Hematopoietic multipotent progenitor cell treated with erythropoietin and hydrocortisone succinate and interleukin-3 and kit ligand, for 4 days (in vitro differentiated cells): ENCODE measurements around the gene ATP9A.
"Not testable (repeated sequence)": the region's sequence is repeated elsewhere in the genome, so short reads cannot be mapped to it uniquely, and the experiment has no call there.

Experiments
- DNase-seq: peaks from one replicate; pipeline ENCODE4 v3.0.0-alpha.2; 2015

Gene ATP9A

DNA sequence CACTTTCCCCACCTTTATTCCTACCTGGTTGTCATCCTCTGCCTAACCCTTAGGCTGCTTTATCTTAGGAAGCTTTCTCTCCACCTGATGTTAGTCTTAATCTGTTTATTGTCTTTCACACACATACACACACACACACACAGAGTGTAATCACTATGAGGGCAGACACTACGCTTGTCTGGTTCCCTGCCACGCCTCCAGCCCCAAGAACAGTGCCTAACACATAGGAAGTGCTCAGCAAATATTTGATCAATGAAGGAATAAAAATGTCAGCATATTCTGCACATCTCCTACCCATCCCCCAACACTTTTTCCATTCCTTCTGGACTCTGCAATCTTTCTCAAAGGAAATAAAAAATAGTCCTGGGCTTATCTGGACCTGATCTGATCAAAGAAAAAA, 174.6 kb downstream of the ATP9A start:
- DNase-seq, result no peak

DNA sequence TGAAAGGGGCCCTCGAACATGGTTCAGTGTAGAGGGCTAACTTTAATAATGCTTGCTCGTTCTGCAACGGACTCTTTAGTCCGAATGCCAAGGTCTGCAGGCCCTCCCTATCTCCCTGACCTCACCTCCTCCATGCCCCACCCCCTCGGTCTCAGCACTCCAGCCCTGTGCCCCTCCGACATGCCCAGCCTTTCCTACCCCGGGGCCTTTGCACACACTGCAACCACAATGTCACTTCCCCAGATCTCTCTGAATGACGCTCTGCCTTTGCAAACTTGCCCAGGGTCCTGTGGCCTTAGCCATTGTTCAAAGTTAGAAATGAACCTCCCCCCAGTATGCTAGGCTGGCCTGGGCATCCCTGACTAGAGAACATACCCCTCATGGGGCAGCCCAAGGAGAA, 175.6 kb downstream of the ATP9A start:
- no peak for DNase-seq

- no peak for DNase-seq
Measured at GRCh38 chr20:51591871-51592270, 176.3 kb downstream of the ATP9A start.

GRCh38 chr20:51588762-51589161, 179.4 kb downstream of the ATP9A start:
- no peak for DNase-seq

DNA sequence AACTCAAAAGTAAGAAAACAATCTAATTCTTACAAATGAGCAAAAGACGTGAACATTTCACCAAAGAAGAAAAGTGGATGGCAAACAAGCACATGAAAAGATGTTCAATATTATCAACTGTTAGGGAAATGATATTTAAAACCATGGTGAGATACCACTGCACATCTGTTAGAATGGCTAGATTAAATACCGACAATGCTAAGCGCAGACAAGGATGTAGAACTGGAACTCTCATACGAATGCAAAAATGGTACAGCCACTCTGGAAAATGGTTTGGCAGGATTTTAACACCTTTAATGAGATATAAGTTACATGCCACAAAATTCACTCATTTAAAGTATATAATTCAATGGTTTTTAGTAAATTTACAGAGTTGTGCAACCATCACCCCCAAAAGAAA, 181.0 kb downstream of the ATP9A start:
- DNase-seq, result no peak

GRCh38 chr20:51586005-51586440, 182.2 kb downstream of the ATP9A start:
- DNase-seq, result no peak

- no peak for DNase-seq
Measured at GRCh38 chr20:51585148-51585547, 183.0 kb downstream of the ATP9A start.

DNA sequence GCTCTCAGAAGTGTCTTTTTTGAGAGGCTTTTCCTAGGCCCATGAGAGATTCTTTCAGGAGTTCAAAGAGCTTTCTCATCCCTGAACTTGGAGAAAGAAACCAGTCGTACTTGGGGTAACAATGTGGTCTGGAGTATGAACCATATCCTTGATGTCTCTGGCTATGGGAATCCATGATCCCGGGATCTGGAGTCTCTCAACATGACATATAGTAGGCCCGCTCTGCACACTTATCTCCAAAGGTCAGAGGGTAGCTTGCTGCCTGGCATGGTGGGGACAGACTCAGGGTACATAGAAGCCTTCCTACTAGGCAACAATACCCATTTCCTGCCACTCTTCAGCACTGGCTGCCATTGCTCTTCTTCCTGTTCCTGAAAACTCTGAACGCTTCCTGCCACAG, 183.5 kb downstream of the ATP9A start:
- no peak for DNase-seq

- no peak for DNase-seq
Measured at GRCh38 chr20:51584116-51584515, 184.1 kb downstream of the ATP9A start.

GRCh38 chr20:51583499-51583898, 184.7 kb downstream of the ATP9A start:
- DNase-seq, result no peak

DNA sequence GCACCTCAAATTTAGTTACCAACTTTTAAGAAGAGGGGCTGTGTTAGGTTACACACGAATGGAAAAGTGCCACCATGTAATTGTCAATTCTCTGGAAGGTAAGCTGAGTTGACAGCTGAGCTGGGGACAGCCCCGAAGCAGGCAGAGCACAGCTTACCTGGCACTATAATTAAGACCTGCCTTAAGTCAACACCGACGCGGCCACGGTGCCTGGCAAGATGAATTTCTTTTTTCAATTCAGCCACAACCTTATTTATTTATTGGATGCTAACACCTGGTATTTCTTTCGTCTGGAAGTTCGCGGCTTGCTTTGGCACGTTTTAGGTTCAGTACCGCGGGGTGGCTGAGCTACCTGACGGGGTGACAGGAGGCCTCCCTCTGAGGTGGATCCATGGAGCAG, 185.1 kb downstream of the ATP9A start:
- DNase-seq, result no peak

DNA sequence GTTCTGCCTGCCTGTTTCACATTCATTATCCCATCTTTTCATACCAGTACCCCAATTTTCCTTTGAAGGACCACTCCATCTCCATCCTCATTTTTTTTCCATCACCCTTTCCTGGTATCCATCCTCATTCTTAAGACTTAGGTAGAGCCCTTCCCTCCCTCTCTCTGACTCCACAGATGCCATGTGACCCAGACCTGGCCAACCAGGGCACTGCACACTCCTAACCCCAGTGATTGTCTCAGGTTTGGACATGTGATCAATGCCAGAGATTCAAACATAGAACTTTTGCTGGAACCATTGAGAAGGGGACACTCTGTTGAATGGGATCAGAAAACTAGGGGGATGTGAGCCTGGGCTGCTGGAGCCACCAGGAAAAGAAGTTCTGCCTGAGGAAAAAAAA, 186.6 kb downstream of the ATP9A start:
- no peak for DNase-seq

DNA sequence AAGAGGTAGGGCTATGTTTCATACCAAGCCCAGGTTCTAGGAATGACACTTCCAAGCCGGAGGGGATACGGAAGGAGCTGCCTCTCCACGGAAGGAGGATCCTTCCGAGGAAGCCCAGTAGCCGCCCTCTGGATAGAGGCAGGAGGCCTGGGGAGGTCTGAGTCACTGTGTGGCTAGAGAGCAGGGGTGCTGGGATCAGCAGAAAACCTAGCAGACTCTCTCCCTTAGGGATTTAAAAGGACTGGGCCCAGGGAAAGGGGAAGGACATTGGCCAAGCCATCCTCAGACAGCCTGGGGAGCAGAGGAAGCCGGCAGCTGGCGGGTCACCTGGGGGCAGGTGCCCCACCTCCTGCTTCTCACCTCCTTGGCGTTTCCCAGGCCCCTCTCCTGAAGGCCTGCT, 189.1 kb downstream of the ATP9A start:
- no peak for DNase-seq

DNA sequence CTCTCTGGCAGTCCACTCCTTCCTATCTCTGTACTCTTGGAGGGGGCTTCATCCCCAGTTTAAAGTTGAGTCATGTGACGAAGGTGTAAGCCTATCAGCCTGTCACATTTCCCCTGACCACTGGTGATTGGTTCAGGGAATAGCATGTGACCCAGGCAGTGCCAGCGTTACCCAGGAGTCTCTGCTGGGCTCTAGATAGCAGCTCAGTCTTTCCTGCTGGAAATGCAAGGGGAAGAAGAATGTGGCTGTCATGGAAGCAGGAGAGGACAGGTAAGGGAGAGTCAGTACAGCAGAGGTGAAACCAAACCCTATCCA, 190.1 kb downstream of the ATP9A start:
- DNase-seq, result no peak

- DNase-seq, result no peak
Measured at GRCh38 chr20:51577432-51578144, 190.6 kb downstream of the ATP9A start.

- no peak for DNase-seq
Measured at GRCh38 chr20:51575486-51575885, 192.7 kb downstream of the ATP9A start.

DNA sequence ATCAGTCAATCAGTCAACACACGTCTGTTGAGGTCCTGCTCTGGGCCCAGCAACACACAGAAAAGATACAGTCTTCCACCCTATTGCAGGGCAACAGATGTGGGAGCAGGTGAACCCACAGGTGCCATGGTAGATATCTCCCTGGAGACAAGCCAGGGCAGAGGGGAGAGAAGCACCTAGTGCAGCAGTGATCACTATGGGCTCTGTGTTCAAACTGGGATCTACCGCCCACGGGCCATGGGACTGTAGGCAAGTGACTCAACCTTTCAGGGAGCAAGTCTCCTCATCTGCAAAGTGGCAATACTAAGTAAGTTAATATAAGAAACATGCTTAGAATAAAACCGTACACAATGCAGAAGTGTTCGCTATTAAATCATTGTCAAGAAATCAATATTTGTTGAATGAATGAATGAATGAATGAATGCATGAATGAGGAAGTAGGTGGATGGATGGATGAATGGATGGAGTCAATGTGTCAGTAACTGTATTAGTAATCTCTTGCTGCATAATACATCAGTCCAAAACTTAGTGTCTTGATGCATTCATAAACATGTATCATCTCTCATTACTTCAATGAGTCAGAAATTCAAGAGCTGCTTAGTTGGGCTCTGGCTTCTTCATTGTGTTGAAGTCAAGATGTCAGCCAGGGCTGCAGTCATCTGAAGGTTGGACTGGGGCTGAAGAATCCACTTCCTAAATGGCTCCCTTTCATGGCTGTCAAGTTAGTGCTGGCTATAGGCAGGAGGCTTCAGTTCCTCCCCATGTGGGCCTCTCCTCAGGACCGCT, 193.7 kb downstream of the ATP9A start:
- no peak for DNase-seq

GRCh38 chr20:51573576-51574243, 194.5 kb downstream of the ATP9A start:
- no peak for DNase-seq

DNA sequence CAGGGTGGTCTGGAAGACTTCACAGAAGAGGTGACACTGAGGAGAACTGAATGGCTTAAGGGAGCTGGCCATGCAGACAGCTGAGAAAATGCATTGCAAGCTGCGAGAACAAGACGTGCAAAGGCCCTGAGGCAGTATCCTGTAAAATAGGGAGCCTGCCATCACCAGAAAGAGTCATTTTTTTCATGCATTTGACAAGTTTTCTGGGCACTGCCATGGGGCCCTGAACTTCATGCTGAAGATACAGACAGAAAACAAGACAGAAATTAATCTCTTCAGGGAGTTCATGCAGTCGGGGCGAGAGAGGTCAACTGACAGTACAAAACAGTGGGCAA, 196.8 kb downstream of the ATP9A start:
- no peak for DNase-seq

GRCh38 chr20:51570739-51571459, 197.3 kb downstream of the ATP9A start:
- DNase-seq, result no peak

DNA sequence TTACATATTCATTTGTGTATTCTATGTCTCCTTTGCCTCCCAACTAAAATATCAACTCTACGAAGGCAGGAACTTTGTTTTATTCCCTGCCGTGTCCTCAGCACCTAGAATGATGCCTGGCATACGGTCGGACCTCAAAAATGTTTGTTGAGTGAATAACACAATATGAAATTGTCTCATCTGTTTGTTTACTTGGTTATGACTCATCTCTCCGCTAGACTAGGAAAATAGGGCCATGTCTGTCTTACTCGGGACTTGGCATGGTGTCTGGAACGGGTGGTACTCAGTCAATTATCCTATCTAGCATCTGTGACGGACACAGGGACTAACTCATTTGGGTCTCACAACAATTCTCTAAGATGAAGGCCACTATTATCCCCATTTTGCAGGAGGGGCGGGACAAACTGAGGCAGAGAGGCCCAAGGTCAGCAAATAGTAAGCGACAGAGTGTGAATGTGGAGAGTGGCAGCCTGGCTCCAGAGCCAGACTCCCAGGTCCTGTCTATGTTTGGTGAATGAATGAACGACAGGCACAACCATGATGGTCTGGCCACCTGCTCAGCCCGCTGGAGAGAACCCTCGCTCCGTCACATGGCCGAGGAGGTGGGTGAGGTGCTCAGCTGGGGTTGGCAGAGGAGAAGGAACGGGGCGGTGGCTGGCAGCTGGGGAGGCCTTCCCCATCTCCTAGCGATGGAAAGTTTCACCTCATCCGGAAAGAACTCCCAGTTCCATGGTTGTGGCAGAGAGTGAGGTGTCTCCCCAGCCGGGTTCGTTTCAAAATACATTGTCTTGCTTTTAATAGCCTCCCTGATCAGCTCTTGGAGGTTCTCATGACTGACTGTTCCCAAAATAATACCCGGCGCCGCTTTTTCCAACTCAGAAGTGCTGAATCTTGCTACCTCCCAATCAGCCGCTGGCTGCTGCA, 198.1 kb downstream of the ATP9A start:
- DNase-seq, result no peak

DNA sequence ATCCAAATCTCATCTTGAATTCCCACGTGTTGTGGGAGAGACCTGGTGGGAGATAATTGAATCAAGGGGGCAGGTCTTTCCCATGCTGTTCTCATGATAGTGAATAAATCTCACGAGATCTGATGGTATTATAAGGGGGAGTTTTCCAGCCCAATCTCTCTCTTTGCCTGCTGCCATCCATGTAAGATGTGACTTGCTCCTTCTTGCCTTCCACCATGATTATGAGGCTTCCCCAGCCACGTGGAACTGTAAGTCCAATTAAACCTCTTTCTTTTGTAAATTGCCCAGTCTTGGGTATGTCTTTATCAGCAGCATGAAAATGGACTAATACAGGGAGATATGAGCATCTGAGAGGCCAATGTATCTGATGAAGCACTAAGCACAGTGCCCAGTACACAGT, 199.7 kb downstream of the ATP9A start:
- not testable (repeated sequence) for DNase-seq

- no peak for DNase-seq
Measured at GRCh38 chr20:51567622-51568021, 200.6 kb downstream of the ATP9A start.
